ENCODE results near the gene RNF26. TPM values are rescaled to one million over a fixed set of nuclear protein-coding genes. Genes with fewer than 3 reads are reported as not detected.

RNF26 gene
- total RNA-seq, 3 donors from 2014 or later, result 20.7 to 24.7 (median 23.7) TPM

- Histone ChIP-seq H3K4me3 (no peak overlapping the region), H3K4me1 (ENCODE audit: low read depth) (peaks cover 54% of the 10 kb centered on the region), H3K9me3 (no peaks in the 10 kb centered on the region), H3K36me3 (ENCODE audit: low read depth) (no peaks in the 10 kb centered on the region)
- TF ChIP-seq CTCF (IDR thresholded peaks at IDR 0.05), result no peak
- ATAC-seq (peak; percentile 45), DNase-seq (peak; percentile 67 to 72 (median 69))
- intact Hi-C loops (cut with DNase I, micrococcal nuclease), result no loop called here
Measured at GRCh38 chr11:119369132-119369925, 35.0 kb downstream of the RNF26 start.

GRCh38 chr11:119370486-119371046 lies 36.2 kb downstream of the RNF26 start:
- intact Hi-C loops (cut with DNase I, micrococcal nuclease), result no loop called here
- ATAC-seq (peak; percentile 48), DNase-seq (peak in 2 of 3 donors; percentile 54 to 65)
- no peaks in the 10 kb centered on the region for H3K9me3 ChIP-seq
- H3K4me3 ChIP-seq, result no peak overlapping the region
- peaks cover 51% of the 10 kb centered on the region for H3K4me1 ChIP-seq (ENCODE audit: low read depth)
- TF ChIP-seq CTCF (IDR thresholded peaks at IDR 0.05), result no peak
- H3K36me3 ChIP-seq (ENCODE audit: low read depth), result no peaks in the 10 kb centered on the region

GRCh38 chr11:119371067-119371601 lies 36.8 kb downstream of the RNF26 start:
- DNase-seq (no peak), ATAC-seq (no peak)
- TF ChIP-seq CTCF (IDR thresholded peaks at IDR 0.05), result no peak
- H3K4me1 ChIP-seq (ENCODE audit: low read depth), result peaks cover 52% of the 10 kb centered on the region
- H3K9me3 ChIP-seq, result no peaks in the 10 kb centered on the region
- intact Hi-C loops (cut with DNase I, micrococcal nuclease), result no loop called here
- H3K36me3 ChIP-seq (ENCODE audit: low read depth), result no peaks in the 10 kb centered on the region
- no peak overlapping the region for H3K4me3 ChIP-seq

- DNase-seq, result no peak
- H3K36me3 ChIP-seq (ENCODE audit: low read depth), result no peaks in the 10 kb centered on the region
- no peak for ATAC-seq
- H3K9me3 ChIP-seq, result no peaks in the 10 kb centered on the region
- intact Hi-C loops (cut with DNase I, micrococcal nuclease), result no loop called here
- no peak overlapping the region for H3K4me3 ChIP-seq
- peaks cover 46% of the 10 kb centered on the region for H3K4me1 ChIP-seq (ENCODE audit: low read depth)
- no peak for TF ChIP-seq CTCF (IDR thresholded peaks at IDR 0.05)
Measured at GRCh38 chr11:119371778-119372182, 37.5 kb downstream of the RNF26 start.

GRCh38 chr11:119372260-119373058 lies 38.1 kb downstream of the RNF26 start:
- ATAC-seq, result no peak
- TF ChIP-seq CTCF (IDR thresholded peaks at IDR 0.05), result no peak
- Histone ChIP-seq H3K36me3 (ENCODE audit: low read depth) (no peaks in the 10 kb centered on the region), H3K9me3 (no peaks in the 10 kb centered on the region), H3K4me3 (no peak overlapping the region), H3K4me1 (ENCODE audit: low read depth) (peaks cover 43% of the 10 kb centered on the region)
- DNase-seq, result no peak
- intact Hi-C loops (cut with DNase I, micrococcal nuclease), result no loop called here
